Kidney glomerular epithelial cell (primary cell): ENCODE data around the gene SETBP1.

Experiments used
- DNase-seq: peaks from one replicate; lab custom pipeline; 2025; lab: John Stamatoyannopoulos, UW

Gene SETBP1

GRCh38 chr18:44731530-44732237 lies 51.0 kb downstream of the SETBP1 start:
- no peak for DNase-seq

DNA sequence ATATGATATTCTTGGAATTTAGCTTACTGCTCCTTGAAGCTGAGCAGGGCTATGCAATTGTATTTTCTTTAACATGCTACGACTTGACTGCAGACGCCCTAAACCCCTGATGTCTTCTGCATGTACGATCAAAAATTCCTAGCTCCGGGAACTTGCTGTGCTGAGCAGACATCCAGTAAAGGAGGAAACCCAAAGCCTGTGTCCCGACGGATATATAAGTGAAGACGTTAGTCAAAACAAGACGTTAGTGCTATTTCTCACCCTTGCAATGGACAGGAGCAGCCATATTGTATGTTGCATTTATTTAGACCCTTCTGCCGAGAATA lies 51.5 kb downstream of the SETBP1 start:
- DNase-seq = no peak

GRCh38 chr18:44732599-44732998 lies 51.9 kb downstream of the SETBP1 start:
- DNase-seq = no peak

DNA sequence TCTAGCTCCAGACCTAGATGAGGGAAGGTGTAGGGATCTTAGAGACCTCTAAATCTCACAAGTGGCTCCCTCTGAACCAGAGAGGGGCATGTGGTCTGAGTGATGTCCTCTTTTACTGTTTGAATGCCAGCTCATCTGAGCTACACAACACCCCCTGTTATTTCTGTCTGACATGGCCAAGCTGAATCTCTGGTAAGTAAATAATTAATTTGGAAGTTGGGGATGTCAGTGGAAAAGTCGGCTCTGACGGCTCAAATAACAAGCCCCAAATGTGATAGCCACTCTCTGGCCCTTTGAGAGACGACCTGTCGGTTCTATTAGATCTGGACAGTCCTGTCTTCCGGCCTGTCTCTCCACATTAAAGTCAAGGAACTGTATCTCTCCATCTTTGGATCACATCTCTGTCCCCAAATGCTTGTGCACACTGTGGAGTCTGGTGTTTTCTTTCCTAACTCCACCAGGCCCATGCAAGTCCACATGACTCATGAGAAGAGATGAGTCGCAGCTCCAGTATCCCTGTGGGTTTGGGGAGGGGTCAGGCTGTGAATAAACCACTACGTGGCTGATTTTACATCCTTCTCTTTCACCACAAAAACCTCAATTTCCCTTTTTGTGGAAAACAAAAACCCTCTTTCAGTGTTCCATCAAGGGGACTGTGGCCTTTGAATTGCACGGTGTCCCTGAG lies 52.5 kb downstream of the SETBP1 start:
- DNase-seq = peak; percentile 86

GRCh38 chr18:44733754-44734465 lies 53.2 kb downstream of the SETBP1 start:
- DNase-seq = no peak

DNA sequence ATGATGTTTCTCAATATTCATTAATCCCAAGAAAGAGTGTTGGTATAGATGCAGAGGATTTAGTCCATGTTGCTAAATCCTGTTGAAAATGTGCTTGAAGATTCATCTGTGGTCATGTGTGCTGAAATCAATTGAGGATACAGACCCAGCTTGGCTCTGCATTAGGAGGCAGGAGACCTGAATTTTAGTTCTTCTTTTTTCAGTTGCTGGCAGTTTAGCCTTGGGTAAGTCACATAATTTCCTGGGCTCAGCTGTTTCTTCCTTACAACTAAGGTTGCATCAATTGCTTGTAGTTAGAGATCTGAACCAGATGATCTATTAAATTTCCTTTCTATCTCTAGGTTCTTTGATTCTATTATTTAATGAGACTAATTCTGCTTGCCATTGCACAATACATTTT lies 54.4 kb downstream of the SETBP1 start:
- no peak for DNase-seq

GRCh38 chr18:44736664-44737380 lies 56.1 kb downstream of the SETBP1 start:
- no peak for DNase-seq

- DNase-seq = no peak
These were observed 56.9 kb downstream of the SETBP1 start for GRCh38 chr18:44737623-44738022.

GRCh38 chr18:44740000-44740399 lies 59.3 kb downstream of the SETBP1 start:
- DNase-seq = no peak

DNA sequence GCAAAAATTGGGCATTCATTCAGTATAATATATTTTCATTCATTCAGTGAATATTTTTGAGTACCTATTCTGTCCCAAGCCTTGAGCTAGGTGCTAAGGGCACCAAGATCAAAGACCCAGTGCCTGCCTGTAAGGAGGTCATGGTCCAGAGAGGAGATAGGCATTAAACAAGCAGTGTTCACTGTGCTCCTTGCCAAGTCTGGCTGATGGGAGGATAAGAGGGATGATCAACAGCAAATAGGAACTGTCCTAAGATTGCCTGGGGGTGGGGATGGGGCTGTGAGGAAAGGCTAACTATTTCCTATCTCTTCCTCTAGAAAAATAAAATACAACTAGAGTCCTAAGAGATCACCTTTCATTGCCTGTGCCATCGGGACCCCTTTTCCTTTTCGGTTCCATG lies 60.4 kb downstream of the SETBP1 start:
- no peak for DNase-seq

- DNase-seq = no peak
These were observed 60.8 kb downstream of the SETBP1 start for GRCh38 chr18:44741511-44741910.

- DNase-seq = no peak
These were observed 61.4 kb downstream of the SETBP1 start for GRCh38 chr18:44742126-44742525.

GRCh38 chr18:44742718-44743311 lies 62.1 kb downstream of the SETBP1 start:
- peak; percentile 63 for DNase-seq

DNA sequence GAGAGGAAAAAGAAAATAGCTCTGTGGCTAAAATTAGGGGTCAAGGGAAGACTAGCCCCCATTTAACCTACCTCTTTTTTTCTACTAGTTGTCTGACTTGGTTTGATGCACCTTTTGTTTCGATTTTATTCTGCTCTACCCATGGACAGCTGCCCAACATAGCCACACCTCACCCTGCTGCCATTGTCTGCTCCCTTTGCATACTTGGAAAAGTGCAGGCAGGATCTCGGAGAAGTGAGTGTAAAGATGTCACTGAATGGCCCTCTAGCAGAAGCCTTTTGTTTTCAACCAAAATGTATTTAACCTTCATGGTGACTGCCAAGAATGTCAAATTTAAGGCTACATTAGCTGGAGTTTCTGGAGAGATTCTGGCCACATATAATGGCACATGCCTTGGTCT lies 62.9 kb downstream of the SETBP1 start:
- DNase-seq = no peak

DNA sequence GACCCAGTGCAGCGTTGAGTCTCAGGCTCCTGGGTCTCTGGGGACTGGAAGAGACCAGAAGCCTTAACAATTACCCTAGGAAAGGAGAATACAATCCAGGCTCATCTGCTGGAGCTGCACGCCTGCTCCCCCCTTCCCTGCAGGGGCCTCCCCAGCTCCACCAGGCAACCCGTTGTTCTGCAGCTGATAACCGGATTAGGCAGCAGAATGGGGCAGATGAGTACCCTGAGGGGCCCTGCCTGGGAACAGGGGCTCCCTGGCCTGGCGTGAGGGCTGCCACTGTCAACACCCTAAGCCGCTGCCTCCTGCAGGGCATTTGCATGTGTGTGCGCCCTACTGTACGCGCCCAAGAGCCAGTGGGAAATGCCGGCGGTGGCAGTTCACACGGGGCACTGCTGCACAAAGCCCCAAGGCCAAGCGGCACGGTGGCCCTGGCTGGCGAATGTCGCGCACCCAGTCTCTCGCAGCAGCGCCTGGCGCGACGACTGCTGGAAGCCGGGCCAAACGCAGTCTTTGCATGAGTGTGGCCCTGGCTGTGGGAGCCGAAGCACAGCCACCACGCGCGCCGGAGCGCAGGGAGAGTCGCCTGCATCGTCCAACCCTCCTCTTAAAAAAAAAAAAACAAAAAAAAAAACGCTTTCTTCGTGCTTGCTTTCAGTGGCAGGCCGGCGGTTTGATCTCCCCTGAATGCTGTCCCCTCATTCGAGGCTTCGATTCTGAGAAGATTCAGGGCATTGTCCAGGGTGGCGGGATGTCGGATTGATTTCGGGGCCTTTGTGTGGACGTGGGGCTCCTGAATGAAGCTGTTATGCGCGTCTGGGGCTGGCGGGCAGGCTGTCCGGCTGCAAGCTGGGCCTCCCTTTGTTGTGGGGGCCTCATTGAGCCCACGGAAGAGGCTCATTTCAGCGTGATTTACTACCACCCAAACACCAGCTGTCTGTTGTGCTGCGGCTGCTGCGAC lies 63.8 kb downstream of the SETBP1 start:
- DNase-seq = no peak

GRCh38 chr18:44747157-44747556 lies 66.5 kb downstream of the SETBP1 start:
- DNase-seq = no peak

DNA sequence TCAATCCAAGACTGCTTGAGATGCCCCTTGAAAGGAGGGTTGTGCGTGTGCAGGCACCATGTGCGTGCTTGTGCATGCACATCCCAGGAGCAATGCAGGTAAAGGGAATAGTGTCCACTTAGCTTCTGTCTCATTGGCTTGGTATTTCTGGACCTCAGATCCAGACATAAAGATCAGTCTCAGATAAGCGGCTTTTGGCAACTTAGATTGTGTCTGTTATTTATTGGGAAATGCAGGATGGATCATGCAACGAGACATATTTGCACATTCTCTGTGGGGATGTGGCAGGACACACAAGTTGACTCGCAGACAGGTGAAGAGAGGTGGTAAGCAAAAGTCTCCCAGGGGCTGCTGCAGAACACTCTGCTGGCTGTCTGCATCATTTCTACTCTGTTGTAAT lies 67.9 kb downstream of the SETBP1 start:
- no peak for DNase-seq

- DNase-seq = no peak
These were observed 70.1 kb downstream of the SETBP1 start for GRCh38 chr18:44750774-44751173.

DNA sequence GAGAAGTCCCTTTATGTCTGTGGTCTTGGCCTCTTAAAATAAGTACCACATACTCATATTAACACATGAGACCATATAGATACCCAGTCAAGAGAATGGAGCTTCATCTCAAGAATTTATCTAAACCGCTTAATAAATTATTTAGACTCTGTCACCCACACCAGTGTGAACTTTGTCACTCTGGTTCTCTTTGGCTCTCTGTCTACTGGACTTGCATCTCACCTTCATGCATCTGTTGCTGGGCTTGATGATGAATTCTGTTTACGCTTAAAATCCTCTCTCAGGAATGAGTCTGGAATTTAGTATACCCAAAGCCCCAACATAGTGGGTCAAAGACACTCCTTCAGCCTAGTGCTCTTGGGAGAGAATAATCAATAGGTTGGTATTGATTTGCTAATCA lies 73.9 kb downstream of the SETBP1 start:
- DNase-seq = no peak

GRCh38 chr18:44758861-44759631 lies 78.4 kb downstream of the SETBP1 start:
- DNase-seq = no peak
